ENCODE data around the gene TENT4B.

The TENT4B gene

GRCh38 chr16:50254072-50254471 is 101.0 kb downstream of the TENT4B start:
- no peak for DNase-seq (ENCODE audit: low spot score)

DNA sequence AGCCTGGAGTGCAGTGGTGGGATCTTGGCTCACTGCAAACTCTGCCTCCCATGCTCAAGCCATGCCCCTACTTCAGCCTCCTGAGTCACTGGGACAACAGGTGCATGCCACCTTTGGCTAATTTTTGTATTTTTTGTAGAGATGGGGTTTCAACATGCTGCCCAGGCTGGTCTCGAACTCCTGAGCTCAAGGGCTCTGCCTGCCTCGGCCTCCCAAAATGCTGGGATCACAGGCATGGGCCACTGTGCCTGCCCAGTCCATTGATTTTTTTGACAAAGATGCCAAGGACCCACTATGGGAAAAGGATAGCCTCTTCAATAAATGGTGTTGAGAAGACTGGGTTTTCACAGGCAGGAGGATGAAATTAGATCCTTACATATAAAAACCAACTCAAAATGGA is 102.4 kb downstream of the TENT4B start:
- no peak for DNase-seq (ENCODE audit: low spot score)

DNA sequence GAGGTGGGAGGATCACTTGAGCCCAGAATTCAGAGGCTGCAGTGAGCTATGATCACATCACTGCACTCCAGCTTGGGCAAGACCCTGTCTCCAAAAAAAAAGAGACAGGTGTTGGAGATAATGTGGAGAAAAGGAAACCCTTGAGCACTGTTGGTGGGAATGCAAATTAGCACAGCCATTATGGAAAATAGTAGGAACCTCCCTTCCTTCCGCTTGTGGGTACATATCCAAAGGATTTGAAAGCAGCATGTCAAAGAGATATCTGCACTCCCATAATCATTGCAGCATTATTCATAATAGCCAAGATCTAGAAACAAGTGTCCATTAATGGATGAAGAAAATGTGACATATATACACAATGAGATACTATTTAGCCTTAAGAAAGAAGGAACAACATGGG is 103.5 kb downstream of the TENT4B start:
- DNase-seq (ENCODE audit: low spot score): no peak

DNA sequence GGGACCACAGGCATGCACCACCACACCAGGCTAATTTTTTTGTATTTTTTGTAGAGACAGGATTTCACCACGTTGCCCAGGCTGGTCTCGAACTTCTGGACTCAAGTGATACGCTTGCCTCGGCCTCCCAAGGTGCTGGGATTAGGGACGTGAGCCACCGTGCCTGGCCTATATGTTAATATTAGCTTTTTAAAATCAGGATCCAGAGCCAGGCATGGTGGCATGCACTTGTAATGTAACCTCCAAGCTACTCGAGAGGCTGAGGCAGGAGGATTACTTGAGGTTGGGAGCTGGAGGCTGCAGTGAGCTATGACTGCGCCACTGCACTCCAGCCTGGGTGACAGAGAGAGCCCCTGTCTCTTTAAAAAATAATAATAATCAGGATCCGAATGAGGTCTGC is 104.8 kb downstream of the TENT4B start:
- DNase-seq (ENCODE audit: low spot score): no peak

GRCh38 chr16:50259334-50260205 is 106.5 kb downstream of the TENT4B start:
- no peak for DNase-seq (ENCODE audit: low spot score)

- no peak for DNase-seq (ENCODE audit: low spot score)
Observed at GRCh38 chr16:50260206-50261159, 107.4 kb downstream of the TENT4B start.

- no peak for DNase-seq (ENCODE audit: low spot score)
Observed at GRCh38 chr16:50261160-50261706, 108.1 kb downstream of the TENT4B start.

- DNase-seq (ENCODE audit: low spot score): no peak
Observed at GRCh38 chr16:50261707-50262235, 108.7 kb downstream of the TENT4B start.

- no peak for DNase-seq (ENCODE audit: low spot score)
Observed at GRCh38 chr16:50263060-50263909, 110.2 kb downstream of the TENT4B start.

DNA sequence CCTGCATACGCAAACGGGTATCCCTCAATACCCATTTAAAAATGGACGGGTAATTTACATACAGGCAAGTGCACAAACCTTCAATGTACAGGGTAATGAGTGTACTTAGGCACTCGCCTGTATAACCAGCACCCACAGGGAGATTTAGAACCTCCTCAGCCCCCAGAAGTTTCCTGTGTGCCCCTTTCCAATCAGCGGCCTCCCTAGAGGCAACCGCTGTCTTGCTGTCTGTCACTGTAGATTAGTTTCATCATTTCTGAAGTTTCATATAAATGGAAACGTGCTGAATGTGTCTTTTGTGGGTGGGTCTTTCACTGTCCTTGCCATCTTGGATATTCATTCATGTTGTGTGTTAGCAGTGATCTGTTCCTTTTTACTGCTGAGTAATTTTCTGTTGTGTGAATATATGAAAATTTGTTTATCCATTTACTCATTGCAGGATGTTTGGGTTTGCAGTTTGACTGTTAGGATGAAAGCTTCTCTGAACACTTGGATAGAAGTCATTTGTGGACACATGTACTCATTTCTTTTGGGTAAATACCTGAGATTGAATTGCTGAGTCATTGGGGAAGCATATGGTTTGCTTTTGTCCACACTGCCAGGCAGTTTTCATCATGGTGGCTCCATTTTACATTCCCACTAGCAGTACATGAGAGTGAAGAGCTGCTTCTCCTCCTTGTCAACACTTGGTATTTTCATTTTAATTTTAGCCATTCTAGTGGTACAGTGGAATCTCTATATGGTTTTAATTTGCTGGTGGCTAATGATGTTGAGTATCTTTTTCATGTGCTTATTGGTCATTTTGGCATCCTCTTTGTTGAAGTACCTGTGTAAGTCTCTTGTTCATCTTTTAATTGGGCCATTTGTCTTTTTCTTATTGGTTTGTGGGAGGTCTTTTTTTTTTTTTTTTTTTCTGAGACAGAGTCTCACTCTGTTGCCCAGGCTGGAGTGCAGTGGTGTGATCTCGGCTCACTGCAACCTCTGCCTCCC is 111.1 kb downstream of the TENT4B start:
- DNase-seq (ENCODE audit: low spot score): no peak

GRCh38 chr16:50265260-50265659 is 112.2 kb downstream of the TENT4B start:
- DNase-seq (ENCODE audit: low spot score): peak; percentile 46

GRCh38 chr16:50265716-50266336 is 112.7 kb downstream of the TENT4B start:
- no peak for DNase-seq (ENCODE audit: low spot score)

DNA sequence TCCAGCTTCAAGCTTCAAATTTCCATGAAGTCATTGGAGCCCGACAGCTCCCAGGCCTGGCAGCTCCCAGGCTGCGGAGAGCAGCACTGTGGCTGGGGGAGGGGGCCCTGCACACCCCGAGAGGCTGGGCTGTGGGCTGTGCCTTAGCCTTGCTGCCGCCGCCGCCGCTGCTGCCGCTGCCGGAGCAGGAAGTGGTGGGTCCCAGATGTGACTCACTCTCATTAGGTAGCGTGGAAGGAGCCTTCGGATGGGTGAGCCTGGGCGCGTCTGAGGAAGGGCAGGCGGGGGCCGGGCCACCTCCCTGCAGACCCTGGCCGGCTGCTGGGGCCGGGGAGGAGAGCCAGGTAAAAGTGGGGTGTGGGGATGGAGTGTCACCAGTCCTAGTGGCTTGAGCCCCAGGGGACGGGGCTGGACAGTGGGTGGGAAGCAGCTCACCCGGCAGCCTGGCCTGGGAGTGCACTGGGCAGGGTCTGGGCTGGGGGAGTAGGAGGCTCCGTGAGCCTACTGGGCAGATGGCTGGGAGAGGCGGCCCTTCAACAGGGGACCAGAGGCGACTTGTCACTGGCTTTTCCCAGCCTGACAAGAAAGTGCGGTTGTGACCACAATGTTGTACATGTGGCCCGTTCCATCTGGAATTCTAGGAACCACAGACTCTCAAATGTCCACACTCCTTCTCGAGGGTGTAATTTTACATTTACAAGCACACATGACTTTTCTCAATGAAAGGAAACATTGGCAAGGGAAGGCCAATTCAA is 113.4 kb downstream of the TENT4B start, which contains the start of gene ADCY7:
Gene ADCY7 (plus strand): TSS at position 215 of the 755 bp plus-strand sequence. CDS start 21,629 bp downstream, outside the sequence.
- peak; percentile 66 for DNase-seq (ENCODE audit: low spot score)

DNA sequence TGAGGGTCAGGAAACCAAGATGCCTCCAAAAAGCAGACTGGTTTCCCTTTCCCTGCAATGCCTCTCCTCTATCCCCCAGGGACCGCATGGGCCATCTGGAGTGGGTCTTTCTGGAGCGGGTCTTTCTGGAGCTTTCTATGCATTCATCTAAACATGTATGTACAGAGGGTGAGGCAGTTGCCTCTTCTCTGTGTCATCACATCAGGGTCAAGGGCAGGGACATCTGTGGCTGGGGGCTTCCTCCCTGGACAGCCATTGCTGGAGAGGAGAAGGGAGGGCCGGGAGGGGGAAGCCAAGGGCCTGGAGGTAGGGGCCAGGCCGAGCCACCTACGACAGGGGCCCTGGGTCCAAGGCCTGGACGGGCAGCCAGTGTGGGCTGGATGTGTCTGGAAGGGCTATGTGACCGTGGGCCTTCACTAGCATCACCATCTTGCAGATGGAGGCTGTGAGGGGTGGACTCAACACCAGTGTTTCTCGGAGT is 114.1 kb downstream of the TENT4B start:
- peak; percentile 62 for DNase-seq (ENCODE audit: low spot score)

DNA sequence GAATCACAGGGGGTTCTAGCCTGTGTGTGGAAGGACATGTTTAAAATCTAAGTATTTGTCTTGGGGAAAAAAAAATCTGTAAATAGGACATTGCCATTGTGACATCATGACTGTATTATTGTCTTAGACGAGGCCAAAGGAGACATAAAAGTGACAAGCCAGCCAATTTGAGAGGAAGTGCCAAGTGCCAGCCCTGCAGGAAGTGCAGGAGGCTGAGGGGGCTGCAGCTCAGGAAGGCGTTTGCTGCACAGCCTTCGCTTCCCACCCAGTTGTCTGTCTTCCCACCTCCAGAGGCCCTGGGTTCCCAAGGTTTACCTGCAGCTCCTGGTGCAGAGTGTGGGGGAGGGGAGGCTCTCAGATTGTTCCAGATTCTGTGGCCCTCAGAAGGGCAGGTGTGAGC is 114.5 kb downstream of the TENT4B start:
- DNase-seq (ENCODE audit: low spot score): no peak

DNA sequence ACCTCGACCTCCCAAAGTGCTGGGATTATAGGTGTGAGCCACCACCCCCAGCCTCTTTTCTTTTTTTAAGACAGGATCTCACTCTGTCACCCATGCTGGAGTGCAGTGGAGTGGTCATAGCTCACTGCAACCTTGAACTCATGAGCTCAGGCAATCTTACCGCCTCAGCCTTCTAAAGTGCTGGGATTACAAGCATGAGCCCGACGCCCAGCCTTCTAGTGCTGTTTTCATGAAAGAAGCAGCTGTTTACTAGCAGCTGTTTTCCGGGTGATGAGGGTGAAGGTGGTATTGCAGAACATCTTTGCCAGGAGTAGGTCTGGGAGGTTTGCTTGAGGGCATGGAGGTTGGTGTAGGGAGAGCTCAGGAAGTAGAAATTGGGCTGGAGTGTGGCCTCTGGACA is 115.2 kb downstream of the TENT4B start:
- DNase-seq (ENCODE audit: low spot score): no peak

GRCh38 chr16:50269061-50269705 is 116.1 kb downstream of the TENT4B start:
- DNase-seq (ENCODE audit: low spot score): no peak

Data from SK-N-DZ (cell line).